ENCODE measurements around the gene SLC38A8. TPM values are rescaled to one million over a fixed set of nuclear protein-coding genes. Genes with fewer than 3 reads are reported as not detected.

The SLC38A8 gene
- total and polyA plus RNA-seq, 2 donors (not counting 1 experiment from before 2014, with no cell fraction given) = not detected

- no peak overlapping the region for H2AFZ ChIP-seq (ENCODE audit: insufficient read depth, low read depth, low read length, poor library complexity, severe bottlenecking)
Measured at GRCh38 chr16:84040226-84040822, 2.3 kb downstream of the SLC38A8 start.

More at GRCh38 chr16:84040226-84040822, 2.3 kb downstream of the SLC38A8 start:
- ATAC-seq (ENCODE audit: low read depth) (no peak), DNase-seq (no peak)
- 85% methylated on average over 13 of the region's 14 CpGs for WGBS (ENCODE audit: insufficient coverage)
- Histone ChIP-seq H3K4me3 (ENCODE audit: control extremely low read depth in 1 of 5, extremely low read depth in 1 of 5, insufficient read depth in 1 of 5, low read depth in 2 of 5, low read length in 4 of 5) (no peak overlapping the region), H3K36me3 (replicated peaks in 1 of 2; ENCODE audit: control extremely low read depth in 1 of 2, control insufficient read depth in 1 of 2, extremely low read depth in 1 of 2, insufficient read depth in 2 of 2, low read length in 1 of 2) (no peaks in the 10 kb centered on the region), H3K4me2 (replicated peaks; ENCODE audit: low read depth, low read length, poor library complexity, severe bottlenecking) (no peak overlapping the region), H3K9ac (ENCODE audit: low read length) (no peak overlapping the region), H4K20me1 (ENCODE audit: control insufficient read depth, insufficient read depth, low read length, poor library complexity, severe bottlenecking) (no peaks in the 10 kb centered on the region), H3K79me2 (ENCODE audit: control insufficient read depth, insufficient read depth, low read length) (no peaks in the 10 kb centered on the region), H3K27ac (ENCODE audit: low read length in 2 of 2) (no peak overlapping the region), H3K4me1 (ENCODE audit: control insufficient read depth in 2 of 2, insufficient read depth in 2 of 2, low read length in 2 of 2) (no peaks in the 10 kb centered on the region), H3K9me3 (ENCODE audit: control extremely low read depth in 1 of 3, control insufficient read depth in 2 of 3, insufficient read depth in 1 of 3, low read length in 2 of 3) (peaks cover 0 to 11% (median 0%) of the 10 kb centered on the region in 3 donors), H3K27me3 (replicated peaks in 1 of 4; ENCODE audit: control extremely low read depth in 1 of 4, control insufficient read depth in 3 of 4, insufficient read depth in 4 of 4, low read length in 3 of 4) (peaks cover 0 to 23% (median 3%) of the 10 kb centered on the region in 4 experiments)
- POLR2A ChIA-PET = no interaction called here
- H3K4me3 Mint-ChIP-seq = no peak overlapping the region
- CTCF ChIA-PET = no interaction called here
- no peaks in the 10 kb centered on the region for H3K4me1 Mint-ChIP-seq
- intact Hi-C loops (cut with micrococcal nuclease) = no loop called here
- peaks cover 3% of the 10 kb centered on the region for H3K9me3 Mint-ChIP-seq (ENCODE audit: insufficient read depth)
- TF ChIP-seq EZH2 (IDR thresholded peaks at IDR 0.05; ENCODE audit: borderline replicate concordance, insufficient read depth, low read depth, low read length, poor library complexity, severe bottlenecking) = no peak
- no peak for TF ChIP-seq CTCF (IDR thresholded peaks at IDR 0.05)
- no peak overlapping the region for H3K27ac Mint-ChIP-seq
- peaks cover 37% of the 10 kb centered on the region for H3K27me3 Mint-ChIP-seq
